Measurements from ENCODE around the gene PAPPA.

Gene PAPPA

GRCh38 chr9:116142706-116143492 lies 10.7 kb upstream of the PAPPA start:
- H3K4me1 Mint-ChIP-seq (ENCODE audit: low read depth) = no peaks in the 10 kb centered on the region
- no peaks in the 10 kb centered on the region for H3K36me3 Mint-ChIP-seq (ENCODE audit: low read depth)
- no peak overlapping the region for H3K4me3 Mint-ChIP-seq
- no peaks in the 10 kb centered on the region for H3K9me3 Mint-ChIP-seq
- no peak overlapping the region for H3K27ac Mint-ChIP-seq
- peaks cover 2% of the 10 kb centered on the region for H3K27me3 Mint-ChIP-seq
- intact Hi-C loops (cut with micrococcal nuclease) = no loop called here

- H3K4me3 Mint-ChIP-seq = no peak overlapping the region
- H3K4me1 Mint-ChIP-seq (ENCODE audit: low read depth) = no peaks in the 10 kb centered on the region
- H3K36me3 Mint-ChIP-seq (ENCODE audit: low read depth) = no peaks in the 10 kb centered on the region
- intact Hi-C loops (cut with micrococcal nuclease) = no loop called here
- no peak overlapping the region for H3K27ac Mint-ChIP-seq
- H3K27me3 Mint-ChIP-seq = peaks cover 3% of the 10 kb centered on the region
- H3K9me3 Mint-ChIP-seq = no peaks in the 10 kb centered on the region
Observed at GRCh38 chr9:116144038-116144437, 9.6 kb upstream of the PAPPA start.

GRCh38 chr9:116144555-116144954 lies 9.0 kb upstream of the PAPPA start:
- no peaks in the 10 kb centered on the region for H3K4me1 Mint-ChIP-seq (ENCODE audit: low read depth)
- peaks cover 3% of the 10 kb centered on the region for H3K27me3 Mint-ChIP-seq
- no peak overlapping the region for H3K27ac Mint-ChIP-seq
- no peak overlapping the region for H3K4me3 Mint-ChIP-seq
- H3K9me3 Mint-ChIP-seq = no peaks in the 10 kb centered on the region
- H3K36me3 Mint-ChIP-seq (ENCODE audit: low read depth) = no peaks in the 10 kb centered on the region
- intact Hi-C loops (cut with micrococcal nuclease) = no loop called here

- peaks cover 6% of the 10 kb centered on the region for H3K27me3 Mint-ChIP-seq
- no peaks in the 10 kb centered on the region for H3K4me1 Mint-ChIP-seq (ENCODE audit: low read depth)
- no peaks in the 10 kb centered on the region for H3K36me3 Mint-ChIP-seq (ENCODE audit: low read depth)
- H3K27ac Mint-ChIP-seq = no peak overlapping the region
- H3K9me3 Mint-ChIP-seq = no peaks in the 10 kb centered on the region
- intact Hi-C loops (cut with micrococcal nuclease) = loop anchor here (5.0 kb wide), 1 partner anchor 427 kb away; no protein-coding TSS in a partner anchor
- no peak overlapping the region for H3K4me3 Mint-ChIP-seq
Observed at GRCh38 chr9:116145036-116145435, 8.6 kb upstream of the PAPPA start.

- intact Hi-C loops (cut with micrococcal nuclease) = loop anchor here (5.0 kb wide), 1 partner anchor 424 kb away; no protein-coding TSS in a partner anchor
- H3K27me3 Mint-ChIP-seq = peaks cover 27% of the 10 kb centered on the region
Observed at GRCh38 chr9:116147821-116148220, 5.8 kb upstream of the PAPPA start.

GRCh38 chr9:116149844-116150243 lies 3.7 kb upstream of the PAPPA start:
- no peaks in the 10 kb centered on the region for H3K36me3 Mint-ChIP-seq (ENCODE audit: low read depth)
- intact Hi-C loops (cut with micrococcal nuclease) = loop anchor here (5.0 kb wide), 1 partner anchor 422 kb away; no protein-coding TSS in a partner anchor
- H3K9me3 Mint-ChIP-seq = no peaks in the 10 kb centered on the region
- H3K4me1 Mint-ChIP-seq (ENCODE audit: low read depth) = no peaks in the 10 kb centered on the region
- H3K27ac Mint-ChIP-seq = no peak overlapping the region
- no peak overlapping the region for H3K4me3 Mint-ChIP-seq
- H3K27me3 Mint-ChIP-seq = peaks cover 44% of the 10 kb centered on the region

More at GRCh38 chr9:116147821-116148220, 5.8 kb upstream of the PAPPA start:
- H3K4me3 Mint-ChIP-seq = no peak overlapping the region
- no peaks in the 10 kb centered on the region for H3K9me3 Mint-ChIP-seq
- no peaks in the 10 kb centered on the region for H3K4me1 Mint-ChIP-seq (ENCODE audit: low read depth)
- no peak overlapping the region for H3K27ac Mint-ChIP-seq
- no peaks in the 10 kb centered on the region for H3K36me3 Mint-ChIP-seq (ENCODE audit: low read depth)

GRCh38 chr9:116151199-116151598 lies 2.4 kb upstream of the PAPPA start:
- Mint-ChIP-seq H3K4me3 (no peak overlapping the region), H3K4me1 (ENCODE audit: low read depth) (no peaks in the 10 kb centered on the region), H3K27me3 (peaks cover 56% of the 10 kb centered on the region), H3K27ac (no peak overlapping the region), H3K9me3 (no peaks in the 10 kb centered on the region), H3K36me3 (ENCODE audit: low read depth) (no peaks in the 10 kb centered on the region)
- intact Hi-C loops (cut with micrococcal nuclease) = no loop called here

GRCh38 chr9:116151966-116152381 lies 1.6 kb upstream of the PAPPA start:
- H3K4me3 Mint-ChIP-seq = no peak overlapping the region
- intact Hi-C loops (cut with micrococcal nuclease) = no loop called here
- no peaks in the 10 kb centered on the region for H3K36me3 Mint-ChIP-seq (ENCODE audit: low read depth)
- no peak overlapping the region for H3K27ac Mint-ChIP-seq
- peaks cover 64% of the 10 kb centered on the region for H3K27me3 Mint-ChIP-seq
- no peaks in the 10 kb centered on the region for H3K9me3 Mint-ChIP-seq
- H3K4me1 Mint-ChIP-seq (ENCODE audit: low read depth) = no peaks in the 10 kb centered on the region

- Mint-ChIP-seq H3K27ac (no peak overlapping the region), H3K27me3 (peaks cover 65% of the 10 kb centered on the region), H3K4me3 (no peak overlapping the region), H3K9me3 (no peaks in the 10 kb centered on the region), H3K4me1 (ENCODE audit: low read depth) (no peaks in the 10 kb centered on the region), H3K36me3 (ENCODE audit: low read depth) (no peaks in the 10 kb centered on the region)
- intact Hi-C loops (cut with micrococcal nuclease) = no loop called here
Observed at GRCh38 chr9:116152390-116152789, 1.2 kb upstream of the PAPPA start.

GRCh38 chr9:116152941-116153764 lies 438 bp upstream of the PAPPA start:
- Mint-ChIP-seq H3K27me3 (peaks cover 73% of the 10 kb centered on the region), H3K4me3 (no peak overlapping the region), H3K27ac (no peak overlapping the region), H3K9me3 (no peaks in the 10 kb centered on the region), H3K36me3 (ENCODE audit: low read depth) (no peaks in the 10 kb centered on the region), H3K4me1 (ENCODE audit: low read depth) (no peaks in the 10 kb centered on the region)
- intact Hi-C loops (cut with micrococcal nuclease) = no loop called here

- no peaks in the 10 kb centered on the region for H3K36me3 Mint-ChIP-seq (ENCODE audit: low read depth)
- H3K4me3 Mint-ChIP-seq = no peak overlapping the region
- intact Hi-C loops (cut with micrococcal nuclease) = no loop called here
- peaks cover 76% of the 10 kb centered on the region for H3K27me3 Mint-ChIP-seq
- no peak overlapping the region for H3K27ac Mint-ChIP-seq
- no peaks in the 10 kb centered on the region for H3K4me1 Mint-ChIP-seq (ENCODE audit: low read depth)
- no peaks in the 10 kb centered on the region for H3K9me3 Mint-ChIP-seq
Observed at GRCh38 chr9:116154334-116154975, 864 bp downstream of the PAPPA start.

- Mint-ChIP-seq H3K27me3 (peaks cover 73% of the 10 kb centered on the region), H3K9me3 (no peaks in the 10 kb centered on the region), H3K36me3 (ENCODE audit: low read depth) (no peaks in the 10 kb centered on the region), H3K4me3 (no peak overlapping the region), H3K4me1 (ENCODE audit: low read depth) (no peaks in the 10 kb centered on the region), H3K27ac (no peak overlapping the region)
- intact Hi-C loops (cut with micrococcal nuclease) = no loop called here
Observed at GRCh38 chr9:116154976-116155697, 1.5 kb downstream of the PAPPA start.

- intact Hi-C loops (cut with micrococcal nuclease) = no loop called here
Observed at GRCh38 chr9:116155698-116156039, 2.1 kb downstream of the PAPPA start.

More at GRCh38 chr9:116155698-116156039, 2.1 kb downstream of the PAPPA start:
- Mint-ChIP-seq H3K27ac (no peak overlapping the region), H3K36me3 (ENCODE audit: low read depth) (no peaks in the 10 kb centered on the region), H3K27me3 (peaks cover 70% of the 10 kb centered on the region), H3K4me1 (ENCODE audit: low read depth) (no peaks in the 10 kb centered on the region), H3K4me3 (no peak overlapping the region), H3K9me3 (no peaks in the 10 kb centered on the region)
